ENCODE data around the gene MRPL52.
"Not testable (repeated sequence)": the region's sequence is repeated elsewhere in the genome, so short reads cannot be mapped to it uniquely, and the experiment has no call there.

MRPL52 gene

DNA sequence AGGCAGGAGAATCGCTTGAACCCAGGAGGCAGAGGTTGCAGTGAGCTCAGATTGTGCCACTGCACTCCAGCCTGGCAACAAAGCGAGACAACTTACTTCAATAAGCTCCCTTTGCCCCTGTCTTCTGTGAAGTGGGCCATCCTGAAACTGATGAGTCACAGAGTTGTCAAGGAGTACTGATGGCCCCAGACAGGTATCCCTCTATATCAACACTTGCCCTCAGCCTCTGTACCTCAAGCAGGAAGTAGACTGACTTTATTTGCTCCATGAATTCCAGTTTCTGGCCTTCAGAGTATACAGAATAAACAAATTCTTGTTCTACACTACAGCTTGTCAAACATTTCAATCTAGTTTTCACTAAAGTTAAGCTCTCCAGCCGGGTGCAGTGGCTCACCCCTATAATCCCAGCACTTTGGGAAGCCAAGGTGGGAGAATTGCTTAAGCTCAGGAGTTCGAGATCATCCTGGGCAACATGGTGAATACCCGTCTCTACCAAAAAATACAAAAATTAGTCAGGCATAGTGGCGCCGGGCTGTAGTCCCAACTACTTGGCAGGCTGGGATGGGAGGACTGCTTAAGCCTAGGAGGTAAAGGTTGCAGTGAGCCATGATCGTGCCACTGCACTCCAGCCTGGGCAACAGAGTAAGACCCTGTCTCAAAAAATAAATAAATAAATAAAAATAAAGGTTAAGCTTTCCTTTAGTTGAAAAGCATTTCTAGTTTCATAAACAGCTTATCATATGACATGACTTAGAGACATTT is 25.5 kb downstream of the MRPL52 start:
- DNase-seq, result no peak

DNA sequence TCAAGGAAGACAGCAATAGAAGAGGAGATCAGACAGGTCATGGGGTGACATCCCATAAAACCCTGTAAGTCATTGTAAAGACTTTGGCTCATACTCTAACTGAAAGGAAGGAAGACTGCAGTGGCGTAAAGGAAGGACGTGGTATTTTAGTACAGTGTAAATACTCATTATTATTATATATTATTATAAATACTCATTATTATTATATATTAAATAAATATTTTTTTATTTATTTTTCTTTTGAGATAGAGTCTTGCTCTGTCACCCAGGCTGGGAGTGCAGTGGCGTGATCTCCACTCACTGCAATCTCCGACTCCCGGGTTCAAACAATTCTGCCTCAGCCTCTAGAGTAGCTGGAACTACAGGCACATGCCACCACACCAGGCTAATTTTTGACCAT is 26.7 kb downstream of the MRPL52 start:
- no peak for DNase-seq

DNA sequence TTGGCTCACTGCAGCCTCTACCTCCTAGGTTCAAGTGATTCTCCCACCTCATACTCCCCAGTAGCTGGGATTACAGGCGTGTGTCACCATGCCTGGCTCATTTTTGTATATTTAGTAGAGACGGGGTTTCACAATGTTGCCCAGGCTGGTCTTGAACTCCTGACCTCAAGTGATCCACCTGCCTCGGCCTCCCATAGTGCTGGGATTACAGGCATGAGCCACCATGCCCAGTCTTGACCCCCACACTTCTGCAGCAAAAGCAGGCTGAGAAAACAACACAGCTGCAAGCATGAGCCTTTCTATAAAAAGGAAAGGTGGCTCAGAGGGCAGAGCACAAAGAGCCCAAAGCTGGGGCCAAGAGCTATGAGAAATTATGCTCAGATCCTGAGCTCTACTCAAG is 30.7 kb downstream of the MRPL52 start:
- not testable (repeated sequence) for DNase-seq

DNA sequence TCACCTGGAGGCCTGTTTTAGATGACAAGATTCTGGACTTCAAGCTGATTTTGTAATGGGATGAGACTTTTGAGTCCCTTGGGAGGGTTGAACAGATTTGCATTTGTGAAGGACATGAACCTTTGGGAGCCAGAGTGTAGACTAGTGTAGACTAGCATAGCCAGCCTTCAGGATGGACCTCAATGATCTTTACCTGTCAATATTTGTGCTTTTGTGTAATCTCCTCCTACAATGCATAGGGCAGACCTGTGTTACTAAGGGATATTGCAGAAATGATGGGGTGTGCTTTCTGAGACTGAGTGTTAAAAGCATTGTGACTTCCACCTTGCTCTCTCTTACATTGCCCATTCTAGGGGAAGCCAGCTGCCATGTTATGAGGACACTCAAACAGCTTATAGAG is 32.0 kb downstream of the MRPL52 start:
- DNase-seq, result no peak

DNA sequence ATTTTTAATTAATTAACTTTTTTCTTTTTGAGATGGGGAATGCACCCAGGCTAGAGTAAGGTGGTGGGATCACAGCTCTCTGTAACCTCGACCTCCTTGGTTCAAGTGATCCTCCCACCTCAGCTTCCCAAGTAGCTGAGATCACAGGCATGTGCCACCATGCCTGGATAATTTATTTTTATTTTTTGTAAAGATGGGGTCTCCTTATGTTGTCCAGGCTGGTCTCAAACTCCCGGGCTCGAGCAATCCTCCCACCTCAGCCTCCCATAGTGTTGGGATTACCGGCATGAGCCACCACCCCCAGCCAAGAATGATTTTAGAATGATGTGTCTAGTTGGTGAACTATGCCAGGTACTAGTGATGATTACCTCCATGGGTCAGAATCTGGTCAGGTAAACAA is 35.3 kb downstream of the MRPL52 start:
- DNase-seq, result no peak

DNA sequence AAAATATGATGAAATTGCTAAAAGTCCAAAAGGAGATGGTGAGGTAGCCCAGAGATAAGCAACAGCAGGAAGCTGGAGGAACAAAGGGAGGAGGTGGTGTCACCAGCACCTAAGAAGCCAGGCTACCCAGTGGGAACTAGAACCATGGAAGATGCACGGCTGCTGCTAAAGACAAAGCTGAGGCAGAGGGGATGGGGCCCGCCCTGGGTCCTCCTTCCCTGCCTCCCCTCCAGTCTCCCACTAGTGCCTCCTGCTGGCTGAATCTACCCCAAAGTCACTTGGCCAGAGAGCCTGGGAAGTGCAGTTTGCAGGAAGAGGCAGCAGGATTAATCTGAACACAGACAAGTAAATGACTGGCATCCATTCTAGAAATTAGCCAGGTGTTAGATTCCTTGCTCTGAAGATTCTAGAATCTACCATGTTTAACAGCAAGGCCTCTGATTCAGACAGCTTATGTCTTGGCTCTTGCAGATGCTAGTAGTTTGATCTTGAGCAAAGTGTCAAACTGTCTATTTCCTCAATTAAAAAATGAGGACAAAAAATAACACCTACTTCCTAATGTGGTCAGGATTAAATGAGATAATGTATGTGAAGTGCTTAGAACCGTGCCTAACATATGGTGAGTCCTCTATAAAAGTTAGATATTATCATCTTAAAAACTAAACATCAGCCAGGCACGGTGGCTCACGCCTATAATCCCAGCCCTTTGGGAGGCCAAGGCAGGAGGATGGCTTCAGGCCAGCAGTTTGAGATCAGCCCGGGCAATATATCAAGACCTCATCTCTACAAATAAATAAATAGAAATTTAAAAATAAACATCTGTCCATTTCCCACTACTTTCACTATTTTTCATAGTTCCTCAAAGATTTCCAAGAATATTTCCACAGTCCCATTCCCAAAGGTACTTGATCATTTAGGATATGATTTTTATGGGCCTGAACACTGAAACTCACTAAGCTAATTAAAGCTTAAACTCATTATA is 36.0 kb downstream of the MRPL52 start:
- DNase-seq, result no peak

DNA sequence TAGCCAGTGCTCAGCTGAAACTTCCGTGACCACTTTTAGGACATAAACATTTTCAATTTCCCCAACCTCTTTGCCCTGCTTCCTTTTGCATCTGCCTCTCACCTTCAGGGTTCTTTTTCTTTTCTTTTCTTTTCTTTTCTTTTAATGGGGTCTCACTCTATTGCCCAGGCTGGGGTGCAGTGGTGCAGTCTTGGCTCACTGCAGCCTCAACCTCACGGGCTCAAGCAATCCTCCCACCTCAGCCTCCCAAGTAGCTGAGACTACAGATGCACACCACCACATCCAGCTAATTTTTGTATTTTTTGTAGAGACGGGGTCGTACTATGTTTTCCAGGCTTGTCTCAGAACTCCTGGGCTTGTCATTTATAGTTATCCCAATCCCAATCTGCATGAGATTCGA is 37.2 kb downstream of the MRPL52 start:
- no peak for DNase-seq

DNA sequence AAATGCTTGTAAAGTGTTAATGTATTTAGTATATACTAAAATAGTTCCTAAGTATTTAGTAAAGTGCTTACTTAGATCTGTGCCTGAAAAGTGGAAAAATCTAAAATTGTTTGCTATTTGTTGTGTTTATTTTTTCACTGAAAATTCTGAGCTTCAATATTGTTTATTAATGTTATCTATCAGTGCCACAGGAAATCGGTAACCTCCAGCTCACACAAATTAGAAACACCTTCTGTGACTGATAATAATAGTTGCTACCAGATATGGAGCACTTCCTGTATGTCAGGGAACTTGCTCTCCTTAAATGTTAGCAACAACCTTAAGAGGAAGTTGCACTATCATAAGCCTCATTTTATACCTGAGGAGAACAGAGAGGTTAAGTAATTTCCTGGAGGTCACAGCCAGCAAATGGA is 41.1 kb downstream of the MRPL52 start:
- DNase-seq, result no peak

DNA sequence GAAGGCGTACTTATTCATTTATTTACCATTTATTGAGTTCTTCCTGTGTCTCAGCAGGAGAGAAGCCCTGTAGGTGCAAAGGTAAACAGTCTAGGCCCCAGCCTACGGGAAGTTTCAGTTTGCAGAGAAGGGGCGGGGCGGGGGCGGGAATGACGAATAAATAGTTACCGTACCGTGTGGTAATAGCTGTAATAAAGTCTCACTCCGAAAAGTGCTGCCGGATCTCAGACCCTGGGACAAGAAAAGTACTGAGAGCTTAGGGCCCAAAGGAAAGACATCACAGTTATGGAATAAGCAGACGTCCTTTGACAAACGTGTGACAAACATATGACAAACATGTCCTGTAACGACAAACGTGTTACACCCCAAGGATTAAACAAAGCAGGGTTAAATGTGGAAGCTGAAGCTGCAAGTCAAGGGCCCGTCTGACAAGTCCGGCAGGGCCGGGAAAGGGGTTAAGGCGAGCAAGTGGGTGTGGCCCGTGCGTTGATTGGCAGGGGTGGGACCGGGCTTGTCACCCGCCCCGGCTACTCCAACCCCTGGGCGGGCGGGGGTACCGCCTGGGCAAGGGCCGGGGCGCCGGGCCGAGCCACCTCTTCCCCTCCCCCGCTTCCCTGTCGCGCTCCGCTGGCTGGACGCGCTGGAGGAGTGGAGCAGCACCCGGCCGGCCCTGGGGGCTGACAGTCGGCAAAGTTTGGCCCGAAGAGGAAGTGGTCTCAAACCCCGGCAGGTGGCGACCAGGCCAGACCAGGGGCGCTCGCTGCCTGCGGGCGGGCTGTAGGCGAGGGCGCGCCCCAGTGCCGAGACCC is 41.7 kb downstream of the MRPL52 start, which contains the start of gene LRP10:
Gene LRP10 (plus strand): TSS at position 517 of the 809 bp plus-strand sequence. CDS start 564 bp downstream, outside the sequence.
- DNase-seq, result peak; percentile 87

DNA sequence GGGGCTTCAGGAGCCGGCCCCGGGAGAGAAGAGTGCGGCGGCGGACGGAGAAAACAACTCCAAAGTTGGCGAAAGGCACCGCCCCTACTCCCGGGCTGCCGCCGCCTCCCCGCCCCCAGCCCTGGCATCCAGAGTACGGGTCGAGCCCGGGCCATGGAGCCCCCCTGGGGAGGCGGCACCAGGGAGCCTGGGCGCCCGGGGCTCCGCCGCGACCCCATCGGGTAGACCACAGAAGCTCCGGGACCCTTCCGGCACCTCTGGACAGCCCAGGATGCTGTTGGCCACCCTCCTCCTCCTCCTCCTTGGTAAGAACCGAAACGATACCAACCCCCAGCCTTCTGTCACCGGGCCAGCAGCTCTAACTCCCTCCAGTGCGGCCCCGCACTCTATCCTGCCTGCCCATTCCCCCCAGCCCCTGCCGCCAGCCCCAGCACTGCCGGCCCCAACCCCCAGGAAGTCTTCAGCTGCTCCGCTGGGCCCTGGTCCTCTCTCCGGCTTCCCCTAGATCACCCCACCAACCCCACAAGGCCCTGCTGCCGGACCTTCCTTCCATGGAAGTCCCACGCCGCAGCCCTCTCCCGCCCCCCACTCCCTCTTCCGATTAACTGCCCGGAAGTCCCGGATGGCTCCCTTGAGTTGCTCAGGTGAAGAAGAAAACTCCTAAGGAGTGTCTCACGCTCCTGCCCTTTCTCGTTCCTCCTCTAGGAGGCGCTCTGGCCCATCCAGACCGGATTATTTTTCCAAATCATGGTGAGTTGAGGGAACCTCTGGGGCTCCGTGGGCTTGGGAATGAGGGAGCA is 42.5 kb downstream of the MRPL52 start:
- DNase-seq, result peak; percentile 86

DNA sequence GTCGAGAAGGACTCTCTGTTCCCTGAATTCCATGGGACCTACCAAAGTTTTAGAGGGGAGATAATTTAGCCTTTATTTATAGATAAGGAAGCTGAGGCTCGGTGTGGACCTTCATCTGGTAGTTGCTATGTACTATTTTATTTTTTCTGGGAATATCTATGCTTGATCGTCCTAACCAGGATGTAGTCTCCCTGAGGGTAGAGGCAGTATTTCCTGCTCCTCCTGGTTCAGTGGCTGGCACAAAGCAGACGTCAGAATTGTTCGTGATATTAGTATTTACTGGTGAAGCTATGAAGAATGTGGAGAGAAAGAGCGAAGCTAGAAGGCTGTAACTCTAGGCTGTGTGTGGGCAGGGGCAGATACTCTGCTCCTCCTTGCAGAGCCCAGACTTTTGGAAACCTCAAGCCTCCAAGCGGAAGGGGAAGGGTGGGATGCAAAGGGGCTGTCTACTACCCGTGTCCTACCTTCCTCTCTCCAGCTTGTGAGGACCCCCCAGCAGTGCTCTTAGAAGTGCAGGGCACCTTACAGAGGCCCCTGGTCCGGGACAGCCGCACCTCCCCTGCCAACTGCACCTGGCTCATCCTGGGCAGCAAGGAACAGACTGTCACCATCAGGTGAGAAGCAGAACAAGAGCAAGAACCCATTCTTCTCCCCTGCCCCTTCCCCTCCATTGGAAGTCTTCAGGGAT is 43.3 kb downstream of the MRPL52 start:
- no peak for DNase-seq

DNA sequence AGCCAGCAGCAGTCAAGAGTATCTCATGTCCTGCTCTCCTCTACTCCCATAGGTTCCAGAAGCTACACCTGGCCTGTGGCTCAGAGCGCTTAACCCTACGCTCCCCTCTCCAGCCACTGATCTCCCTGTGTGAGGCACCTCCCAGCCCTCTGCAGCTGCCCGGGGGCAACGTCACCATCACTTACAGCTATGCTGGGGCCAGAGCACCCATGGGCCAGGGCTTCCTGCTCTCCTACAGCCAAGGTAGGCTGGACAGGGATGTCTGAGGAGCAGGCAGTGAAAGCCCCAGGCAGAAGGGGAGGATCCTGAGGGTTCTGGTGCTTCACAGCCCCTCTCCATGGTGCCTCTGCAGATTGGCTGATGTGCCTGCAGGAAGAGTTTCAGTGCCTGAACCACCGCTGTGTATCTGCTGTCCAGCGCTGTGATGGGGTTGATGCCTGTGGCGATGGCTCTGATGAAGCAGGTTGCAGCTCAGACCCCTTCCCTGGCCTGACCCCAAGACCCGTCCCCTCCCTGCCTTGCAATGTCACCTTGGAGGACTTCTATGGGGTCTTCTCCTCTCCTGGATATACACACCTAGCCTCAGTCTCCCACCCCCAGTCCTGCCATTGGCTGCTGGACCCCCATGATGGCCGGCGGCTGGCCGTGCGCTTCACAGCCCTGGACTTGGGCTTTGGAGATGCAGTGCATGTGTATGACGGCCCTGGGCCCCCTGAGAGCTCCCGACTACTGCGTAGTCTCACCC is 45.5 kb downstream of the MRPL52 start:
- DNase-seq, result no peak

DNA sequence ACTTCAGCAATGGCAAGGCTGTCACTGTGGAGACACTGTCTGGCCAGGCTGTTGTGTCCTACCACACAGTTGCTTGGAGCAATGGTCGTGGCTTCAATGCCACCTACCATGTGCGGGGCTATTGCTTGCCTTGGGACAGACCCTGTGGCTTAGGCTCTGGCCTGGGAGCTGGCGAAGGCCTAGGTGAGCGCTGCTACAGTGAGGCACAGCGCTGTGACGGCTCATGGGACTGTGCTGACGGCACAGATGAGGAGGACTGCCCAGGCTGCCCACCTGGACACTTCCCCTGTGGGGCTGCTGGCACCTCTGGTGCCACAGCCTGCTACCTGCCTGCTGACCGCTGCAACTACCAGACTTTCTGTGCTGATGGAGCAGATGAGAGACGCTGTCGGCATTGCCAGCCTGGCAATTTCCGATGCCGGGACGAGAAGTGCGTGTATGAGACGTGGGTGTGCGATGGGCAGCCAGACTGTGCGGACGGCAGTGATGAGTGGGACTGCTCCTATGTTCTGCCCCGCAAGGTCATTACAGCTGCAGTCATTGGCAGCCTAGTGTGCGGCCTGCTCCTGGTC is 46.1 kb downstream of the MRPL52 start:
- DNase-seq, result no peak

DNA sequence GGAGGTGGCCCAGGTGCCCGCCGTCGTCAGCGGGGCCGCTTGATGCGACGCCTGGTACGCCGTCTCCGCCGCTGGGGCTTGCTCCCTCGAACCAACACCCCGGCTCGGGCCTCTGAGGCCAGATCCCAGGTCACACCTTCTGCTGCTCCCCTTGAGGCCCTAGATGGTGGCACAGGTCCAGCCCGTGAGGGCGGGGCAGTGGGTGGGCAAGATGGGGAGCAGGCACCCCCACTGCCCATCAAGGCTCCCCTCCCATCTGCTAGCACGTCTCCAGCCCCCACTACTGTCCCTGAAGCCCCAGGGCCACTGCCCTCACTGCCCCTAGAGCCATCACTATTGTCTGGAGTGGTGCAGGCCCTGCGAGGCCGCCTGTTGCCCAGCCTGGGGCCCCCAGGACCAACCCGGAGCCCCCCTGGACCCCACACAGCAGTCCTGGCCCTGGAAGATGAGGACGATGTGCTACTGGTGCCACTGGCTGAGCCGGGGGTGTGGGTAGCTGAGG is 47.4 kb downstream of the MRPL52 start:
- no peak for DNase-seq

DNA sequence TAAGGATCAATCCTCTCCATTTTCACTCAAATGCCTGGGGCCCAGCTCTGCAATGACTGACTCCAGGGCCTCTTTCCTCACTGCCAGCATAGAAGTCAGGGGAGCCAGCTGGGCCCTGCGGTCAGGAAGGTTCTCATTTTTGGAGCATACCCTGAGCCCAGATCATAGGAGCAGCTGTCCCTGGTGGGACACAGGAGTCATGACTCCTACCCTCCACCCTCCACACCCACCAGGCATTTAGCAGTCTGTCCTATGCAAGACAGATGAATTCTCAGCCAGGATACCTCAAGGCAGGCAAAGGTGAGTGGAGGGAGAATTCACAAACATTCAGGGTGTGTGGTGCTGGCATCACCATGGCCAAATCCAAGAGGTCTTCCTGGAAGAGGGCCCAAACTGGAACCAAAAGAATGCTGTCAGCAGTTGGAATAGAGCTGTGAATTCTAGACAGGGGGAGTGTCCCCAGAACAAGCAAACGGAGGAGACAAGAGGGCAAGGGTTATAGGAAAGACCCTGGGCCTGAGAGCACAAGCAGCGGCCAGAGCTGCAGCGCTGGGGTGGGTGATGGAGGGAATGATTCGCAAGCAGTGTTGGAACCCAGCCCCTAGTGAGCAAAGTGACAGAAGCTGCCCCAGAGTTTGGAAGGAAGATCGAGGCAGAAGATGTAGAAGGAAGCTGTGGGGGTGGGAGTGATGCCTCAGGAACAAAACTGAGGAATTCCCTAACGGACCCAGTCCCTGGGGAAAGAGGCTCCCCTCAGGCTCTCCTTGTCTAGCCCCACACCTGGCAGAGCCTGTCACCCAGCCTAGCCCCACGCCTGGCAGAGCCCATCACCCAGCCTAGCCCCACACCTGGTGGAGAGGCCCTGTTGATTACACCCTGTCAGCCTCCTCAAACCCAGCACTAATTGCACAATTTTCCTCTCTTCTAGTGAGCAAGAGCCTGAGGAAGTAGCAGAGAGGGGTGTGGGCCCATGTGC is 48.9 kb downstream of the MRPL52 start:
- DNase-seq, result no peak

DNA sequence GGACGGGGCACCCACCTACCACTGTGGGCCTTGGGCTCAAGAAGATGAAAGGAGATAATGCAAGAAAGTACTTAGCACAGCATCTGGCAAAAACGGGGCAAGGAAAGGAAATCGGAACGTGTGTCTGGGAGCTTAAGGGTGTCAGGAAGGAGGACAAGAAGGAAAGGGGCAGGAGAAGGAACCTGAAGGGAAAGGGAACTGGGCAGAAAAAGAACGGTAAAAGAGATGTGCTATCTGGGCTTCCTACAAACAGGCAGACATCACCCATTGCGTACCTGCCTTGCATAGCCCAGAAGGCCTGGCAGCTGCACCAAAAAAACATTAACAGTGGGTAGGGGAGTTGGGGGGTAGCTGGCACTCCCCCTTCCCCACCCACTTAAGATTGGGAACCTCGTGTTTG is 52.4 kb downstream of the MRPL52 start:
- no peak for DNase-seq

DNA sequence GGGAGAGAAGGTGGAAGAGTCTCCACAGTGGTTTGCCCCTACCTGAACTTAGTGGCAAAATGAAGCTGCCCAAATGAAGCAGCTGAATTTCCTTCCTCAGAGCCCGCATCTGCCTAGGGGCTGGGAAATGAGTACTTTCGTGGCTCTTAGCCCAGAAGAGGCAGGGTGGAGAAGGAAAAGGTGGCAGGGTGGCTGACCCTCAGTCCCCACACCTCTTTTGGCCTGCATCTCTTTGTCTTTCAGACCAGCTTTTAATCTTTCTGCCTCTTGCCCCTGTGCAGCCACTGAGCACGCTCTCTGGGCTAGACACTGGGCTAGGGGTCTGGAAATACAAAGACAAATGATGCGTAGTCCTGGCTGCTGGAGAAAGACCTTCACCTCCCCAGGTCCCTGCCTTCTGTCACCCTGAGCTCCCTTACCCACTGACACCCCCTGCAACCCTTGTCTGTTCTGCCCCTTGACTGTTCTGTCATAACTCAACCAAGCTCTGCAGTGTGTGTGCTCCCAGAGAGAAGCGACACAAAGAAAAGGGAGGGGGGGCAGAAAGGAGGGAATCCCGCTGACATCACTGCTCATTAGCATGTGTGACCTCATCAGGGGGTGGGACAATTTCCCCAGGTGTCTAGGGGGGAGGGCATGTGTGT is 53.0 kb downstream of the MRPL52 start:
- no peak for DNase-seq

All from activated CD8-positive, alpha-beta memory T cell treated with anti-CD3 and anti-CD28 coated beads, Interleukin-2, amount 50 U/mL, for 48 hours (primary cell).